MCF 10A (cell line): ENCODE measurements around the gene GPHA2. TPM values are rescaled to one million over a fixed set of nuclear protein-coding genes. Genes with fewer than 3 reads are reported as not detected.

Experiments used
- BruUV-seq: library from RNA; stranded (reverse); fragments of 400-500 nt; replicated peaks from 2 replicates; lab custom pipeline; 2021; lab: Mats Ljungman, UMichigan
- CTCF ChIA-PET: fragments of 300-600 bp; sonication (Branson Sonifier 250); formaldehyde crosslinking; extraction: SDS; loops from one replicate; lab custom pipeline; 2021; ENCODE audit warnings: antibody characterized with exemption, inconsistent platforms; lab: Yijun Ruan, JAX
- POLR2A ChIA-PET: fragments of 300-600, 350-650 bp; sonication (Branson Sonifier 250); formaldehyde crosslinking; extraction: SDS; loops from one replicate; lab custom pipeline; 2020; ENCODE audit warnings: antibody characterized with exemption, inconsistent platforms; lab: Yijun Ruan, JAX
- DNase-seq: peaks from one replicate; pipeline ENCODE4 v3.0.0-alpha.2; 2018; ENCODE audit not compliant: unreplicated experiment
- H3K27ac Mint-ChIP-seq: one replicate; pipeline ENCODE4 v1.8.0; 2022; ENCODE audit warnings: mild to moderate bottlenecking, low read depth, mixed read lengths; ENCODE audit not compliant: unreplicated experiment
- H3K27me3 Mint-ChIP-seq: one replicate; pipeline ENCODE4 v1.8.0; 2022; ENCODE audit warnings: mixed read lengths; ENCODE audit not compliant: insufficient read depth, unreplicated experiment
- H3K36me3 Mint-ChIP-seq: one replicate; pipeline ENCODE4 v1.8.0; 2022; ENCODE audit warnings: mild to moderate bottlenecking, moderate library complexity, mixed read lengths; ENCODE audit not compliant: insufficient read depth, unreplicated experiment
- H3K4me1 Mint-ChIP-seq: one replicate; pipeline ENCODE4 v1.8.0; 2022; ENCODE audit warnings: mixed read lengths; ENCODE audit not compliant: insufficient read depth, unreplicated experiment
- H3K4me3 Mint-ChIP-seq: one replicate; pipeline ENCODE4 v1.8.0; 2022; ENCODE audit warnings: mild to moderate bottlenecking, moderate library complexity, mixed read lengths; ENCODE audit not compliant: unreplicated experiment
- H3K9me3 Mint-ChIP-seq: one replicate; pipeline ENCODE4 v1.8.0; 2022; ENCODE audit warnings: mixed read lengths; ENCODE audit not compliant: unreplicated experiment
- CTCF ChIP-seq: fragments of 200-600 bp; IDR thresholded peaks from one replicate; pipeline ENCODE4 v1.8.0; 2022; ENCODE audit warnings: antibody characterized with exemption, mild to moderate bottlenecking; ENCODE audit not compliant: unreplicated experiment
- intact Hi-C: fragments of 100-400 bp; cut with micrococcal nuclease; formaldehyde crosslinking; loops from 2 replicates; pipeline ENCODE4 v1.14.1; 2022
- total RNA-seq: library from RNA; stranded (reverse); gene quantifications from 2 replicates; pipeline ENCODE4 v1.2.3, GENCODE V29; 2022

GPHA2 gene
- total RNA-seq, 1 experiment from 2014 or later = not detected

GRCh38 chr11:64888729-64889511 is 46.8 kb downstream of the GPHA2 start:
- no TSS peak for BruUV-seq
- no peak for DNase-seq
- Mint-ChIP-seq H3K27ac (no peak overlapping the region), H3K4me1 (peaks cover 10% of the 10 kb centered on the region), H3K9me3 (no peaks in the 10 kb centered on the region), H3K27me3 (no peaks in the 10 kb centered on the region), H3K36me3 (no peaks in the 10 kb centered on the region), H3K4me3 (no peak overlapping the region)
- TF ChIP-seq CTCF = no peak
- POLR2A ChIA-PET = interaction anchor here (0.6 to 2.2 kb wide), 2 partner anchors 24 to 40 kb away, joined by 3 to 5 read pairs; no protein-coding TSS in a partner anchor
- intact Hi-C loops = no loop called here
- CTCF ChIA-PET = interaction anchor here (0.5 to 19.1 kb wide), 9 partner anchors 9 to 229 kb away, joined by 3 to 286 read pairs (median 4); partner anchors contain the start of gene CDC42BPG

- H3K9me3 Mint-ChIP-seq = no peaks in the 10 kb centered on the region
- no peak overlapping the region for H3K27ac Mint-ChIP-seq
- intact Hi-C loops = no loop called here
- H3K4me3 Mint-ChIP-seq = no peak overlapping the region
- BruUV-seq = no TSS peak
- no peak for DNase-seq
- H3K27me3 Mint-ChIP-seq = no peaks in the 10 kb centered on the region
- no peaks in the 10 kb centered on the region for H3K36me3 Mint-ChIP-seq
- ChIA-PET CTCF (interaction anchor here (0.5 to 19.1 kb wide), 15 partner anchors 9 to 401 kb away, joined by 3 to 286 read pairs (median 4); partner anchors contain the start of gene CDC42BPG), POLR2A (interaction anchor here (1.0 to 2.2 kb wide), 4 partner anchors 13 to 109 kb away, joined by 3 to 5 read pairs (median 4); no protein-coding TSS in a partner anchor)
- H3K4me1 Mint-ChIP-seq = peaks cover 10% of the 10 kb centered on the region
- TF ChIP-seq CTCF = no peak
Observed at GRCh38 chr11:64888406-64888728, 47.3 kb downstream of the GPHA2 start.

GRCh38 chr11:64887757-64888405 is 47.8 kb downstream of the GPHA2 start:
- peak; percentile 93 for TF ChIP-seq CTCF
- no peaks in the 10 kb centered on the region for H3K36me3 Mint-ChIP-seq
- CTCF ChIA-PET = interaction anchor here (0.5 to 19.1 kb wide), 18 partner anchors 8 to 437 kb away, joined by 3 to 286 read pairs (median 4); partner anchors contain the start of gene CDC42BPG
- H3K4me1 Mint-ChIP-seq = peaks cover 10% of the 10 kb centered on the region
- no peak overlapping the region for H3K27ac Mint-ChIP-seq
- BruUV-seq = no TSS peak
- peak; percentile 60 for DNase-seq
- H3K27me3 Mint-ChIP-seq = no peaks in the 10 kb centered on the region
- POLR2A ChIA-PET = interaction anchor here (1.0 to 2.5 kb wide), 5 partner anchors 12 to 109 kb away, joined by 3 to 9 read pairs (median 5); no protein-coding TSS in a partner anchor
- no peak overlapping the region for H3K4me3 Mint-ChIP-seq
- no peaks in the 10 kb centered on the region for H3K9me3 Mint-ChIP-seq
- intact Hi-C loops = no loop called here

GRCh38 chr11:64887234-64887756 is 48.4 kb downstream of the GPHA2 start:
- H3K4me3 Mint-ChIP-seq = no peak overlapping the region
- H3K36me3 Mint-ChIP-seq = no peaks in the 10 kb centered on the region
- DNase-seq = no peak
- H3K27ac Mint-ChIP-seq = no peak overlapping the region
- CTCF ChIA-PET = interaction anchor here (0.6 to 19.1 kb wide), 12 partner anchors 13 to 436 kb away, joined by 3 to 286 read pairs (median 3); partner anchors contain the start of genes BATF2 and CDC42BPG
- H3K9me3 Mint-ChIP-seq = no peaks in the 10 kb centered on the region
- H3K4me1 Mint-ChIP-seq = peaks cover 10% of the 10 kb centered on the region
- POLR2A ChIA-PET = interaction anchor here (0.6 to 2.5 kb wide), 6 partner anchors 11 to 108 kb away, joined by 3 to 9 read pairs (median 4); no protein-coding TSS in a partner anchor
- intact Hi-C loops = no loop called here
- no peak for TF ChIP-seq CTCF
- BruUV-seq = no TSS peak
- H3K27me3 Mint-ChIP-seq = no peaks in the 10 kb centered on the region
